ENCODE data around the gene EHBP1L1.

The EHBP1L1 gene

GRCh38 chr11:65548395-65548794 lies 27.5 kb upstream of the EHBP1L1 start:
- no peak overlapping the region for H3K23ac ChIP-seq (ENCODE audit: low read length in 2 of 2)
- H3K4ac ChIP-seq (ENCODE audit: low read depth in 1 of 2, low read length in 2 of 2), result no peak overlapping the region
- H2BK5ac ChIP-seq (ENCODE audit: low read depth, low read length, poor library complexity, severe bottlenecking), result no peak overlapping the region
- peaks cover 4% of the 10 kb centered on the region for H3K79me1 ChIP-seq (replicated peaks; ENCODE audit: low read length, poor library complexity, severe bottlenecking)
- no peaks in the 10 kb centered on the region for H3K9me3 ChIP-seq (ENCODE audit: control insufficient read depth, low read length)
- no peak overlapping the region for H2BK12ac ChIP-seq (ENCODE audit: low read length in 2 of 2)
- no peak overlapping the region for H3K27ac ChIP-seq (ENCODE audit: low read length, poor library complexity, severe bottlenecking)
- no peak overlapping the region for H3K4me2 ChIP-seq (ENCODE audit: low read length, poor library complexity, severe bottlenecking)
- no peak overlapping the region for H2BK120ac ChIP-seq (ENCODE audit: low read depth, low read length)
- H3K36me3 ChIP-seq (ENCODE audit: control insufficient read depth in 1 of 2, insufficient read depth in 2 of 2, low read depth in 1 of 2, low read length in 2 of 2), result peaks cover 70 to 74% of the 10 kb centered on the region in 2 experiments
- no peak overlapping the region for H3K4me3 ChIP-seq (ENCODE audit: insufficient read depth in 1 of 2, low read depth in 1 of 2, low read length in 2 of 2)
- no peaks in the 10 kb centered on the region for H3K27me3 ChIP-seq (ENCODE audit: control insufficient read depth in 1 of 2, insufficient read depth in 1 of 2, low read length in 2 of 2)
- no peak overlapping the region for H4K91ac ChIP-seq (ENCODE audit: low read length)
- no peak overlapping the region for H3K14ac ChIP-seq (ENCODE audit: low read length in 2 of 2)
- no peak overlapping the region for H4K8ac ChIP-seq (ENCODE audit: low read length)
- H2AK5ac ChIP-seq (ENCODE audit: low read length, severe bottlenecking), result no peak overlapping the region
- H2AFZ ChIP-seq (ENCODE audit: low read depth, low read length), result no peak overlapping the region
- H3K4me1 ChIP-seq (ENCODE audit: control insufficient read depth, insufficient read depth, low read depth, low read length), result peaks cover 16% of the 10 kb centered on the region
- no peak for DNase-seq
- 87% methylated on average over 3 of the region's 3 CpGs for WGBS
- no peak overlapping the region for H2BK15ac ChIP-seq (ENCODE audit: low read depth, poor library complexity, severe bottlenecking)
- H3K18ac ChIP-seq (ENCODE audit: low read depth in 1 of 2, low read length in 2 of 2), result no peak overlapping the region
- no peak overlapping the region for H3K9ac ChIP-seq (ENCODE audit: low read length)

DNA sequence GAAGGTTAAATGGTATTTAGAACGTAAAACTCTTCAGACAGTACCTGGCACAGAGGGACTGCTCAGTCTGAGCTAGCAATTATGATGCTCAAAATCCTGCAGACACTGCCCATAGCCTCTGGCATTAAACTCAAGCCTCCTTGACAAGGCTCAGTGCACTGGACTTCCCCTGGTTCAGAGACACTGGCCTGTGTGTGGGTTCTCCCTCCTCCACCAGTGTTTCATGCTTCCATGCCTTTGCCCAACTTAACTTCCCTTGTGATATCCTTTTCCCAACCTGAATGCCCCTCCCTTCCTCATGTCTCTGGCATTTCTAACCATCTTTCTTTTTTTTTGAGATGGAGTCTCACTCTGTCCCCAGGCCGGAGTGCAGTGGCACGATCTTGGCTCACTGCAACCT lies 26.8 kb upstream of the EHBP1L1 start:
- Histone ChIP-seq H3K36me3 (ENCODE audit: control insufficient read depth in 1 of 2, insufficient read depth in 2 of 2, low read depth in 1 of 2, low read length in 2 of 2) (peaks cover 68 to 69% of the 10 kb centered on the region in 2 experiments), H3K79me1 (replicated peaks; ENCODE audit: low read length, poor library complexity, severe bottlenecking) (peaks cover 7% of the 10 kb centered on the region), H3K4me3 (ENCODE audit: insufficient read depth in 1 of 2, low read depth in 1 of 2, low read length in 2 of 2) (no peak overlapping the region), H3K14ac (ENCODE audit: low read length in 2 of 2) (no peak overlapping the region), H3K9ac (ENCODE audit: low read length) (no peak overlapping the region), H2BK12ac (ENCODE audit: low read length in 2 of 2) (no peak overlapping the region), H3K4me2 (ENCODE audit: low read length, poor library complexity, severe bottlenecking) (no peak overlapping the region), H4K91ac (ENCODE audit: low read length) (no peak overlapping the region), H3K18ac (ENCODE audit: low read depth in 1 of 2, low read length in 2 of 2) (no peak overlapping the region), H2BK15ac (ENCODE audit: low read depth, poor library complexity, severe bottlenecking) (no peak overlapping the region), H3K4ac (ENCODE audit: low read depth in 1 of 2, low read length in 2 of 2) (no peak overlapping the region), H2AFZ (ENCODE audit: low read depth, low read length) (no peak overlapping the region), H4K8ac (ENCODE audit: low read length) (no peak overlapping the region), H2BK5ac (ENCODE audit: low read depth, low read length, poor library complexity, severe bottlenecking) (no peak overlapping the region), H2AK5ac (ENCODE audit: low read length, severe bottlenecking) (no peak overlapping the region), H3K27ac (ENCODE audit: low read length, poor library complexity, severe bottlenecking) (no peak overlapping the region), H3K4me1 (ENCODE audit: control insufficient read depth, insufficient read depth, low read depth, low read length) (peaks cover 21% of the 10 kb centered on the region), H3K27me3 (ENCODE audit: control insufficient read depth in 1 of 2, insufficient read depth in 1 of 2, low read length in 2 of 2) (no peaks in the 10 kb centered on the region), H2BK120ac (ENCODE audit: low read depth, low read length) (no peak overlapping the region), H3K23ac (ENCODE audit: low read length in 2 of 2) (no peak overlapping the region), H3K9me3 (ENCODE audit: control insufficient read depth, low read length) (no peaks in the 10 kb centered on the region)
- WGBS, result 100% methylated on average over 3 of the region's 3 CpGs
- DNase-seq, result no peak

GRCh38 chr11:65551572-65552387 lies 24.1 kb upstream of the EHBP1L1 start:
- no peaks in the 10 kb centered on the region for H3K9me3 ChIP-seq (ENCODE audit: control insufficient read depth, low read length)
- H3K27ac ChIP-seq (ENCODE audit: low read length, poor library complexity, severe bottlenecking), result no peak overlapping the region
- H3K18ac ChIP-seq (ENCODE audit: low read depth in 1 of 2, low read length in 2 of 2), result no peak overlapping the region
- H3K23ac ChIP-seq (ENCODE audit: low read length in 2 of 2), result no peak overlapping the region
- peaks cover 36% of the 10 kb centered on the region for H3K4me1 ChIP-seq (ENCODE audit: control insufficient read depth, insufficient read depth, low read depth, low read length)
- no peak overlapping the region for H2BK120ac ChIP-seq (ENCODE audit: low read depth, low read length)
- no peak overlapping the region for H3K14ac ChIP-seq (ENCODE audit: low read length in 2 of 2)
- no peak overlapping the region for H3K9ac ChIP-seq (ENCODE audit: low read length)
- DNase-seq, result no peak
- H2AFZ ChIP-seq (ENCODE audit: low read depth, low read length), result no peak overlapping the region
- WGBS, result 67% methylated on average over 17 of the region's 17 CpGs
- no peak overlapping the region for H2BK12ac ChIP-seq (ENCODE audit: low read length in 2 of 2)
- H3K4me3 ChIP-seq (ENCODE audit: insufficient read depth in 1 of 2, low read depth in 1 of 2, low read length in 2 of 2), result no peak overlapping the region
- no peak overlapping the region for H4K8ac ChIP-seq (ENCODE audit: low read length)
- H4K91ac ChIP-seq (ENCODE audit: low read length), result no peak overlapping the region
- no peak overlapping the region for H2AK5ac ChIP-seq (ENCODE audit: low read length, severe bottlenecking)
- H3K27me3 ChIP-seq (ENCODE audit: control insufficient read depth in 1 of 2, insufficient read depth in 1 of 2, low read length in 2 of 2), result no peaks in the 10 kb centered on the region
- H3K4me2 ChIP-seq (ENCODE audit: low read length, poor library complexity, severe bottlenecking), result no peak overlapping the region
- H3K36me3 ChIP-seq (ENCODE audit: control insufficient read depth in 1 of 2, insufficient read depth in 2 of 2, low read depth in 1 of 2, low read length in 2 of 2), result peaks cover 48 to 52% of the 10 kb centered on the region in 2 experiments
- no peak overlapping the region for H2BK5ac ChIP-seq (ENCODE audit: low read depth, low read length, poor library complexity, severe bottlenecking)
- no peak overlapping the region for H2BK15ac ChIP-seq (ENCODE audit: low read depth, poor library complexity, severe bottlenecking)
- H3K79me1 ChIP-seq (replicated peaks; ENCODE audit: low read length, poor library complexity, severe bottlenecking), result peaks cover 15% of the 10 kb centered on the region
- H3K4ac ChIP-seq (ENCODE audit: low read depth in 1 of 2, low read length in 2 of 2), result no peak overlapping the region

- no peak for DNase-seq
- Histone ChIP-seq H3K79me1 (replicated peaks; ENCODE audit: low read length, poor library complexity, severe bottlenecking) (peaks cover 15% of the 10 kb centered on the region), H2AFZ (ENCODE audit: low read depth, low read length) (no peak overlapping the region), H3K18ac (ENCODE audit: low read depth in 1 of 2, low read length in 2 of 2) (no peak overlapping the region), H4K8ac (ENCODE audit: low read length) (no peak overlapping the region), H3K23ac (ENCODE audit: low read length in 2 of 2) (no peak overlapping the region), H3K4me3 (ENCODE audit: insufficient read depth in 1 of 2, low read depth in 1 of 2, low read length in 2 of 2) (no peak overlapping the region), H2BK15ac (ENCODE audit: low read depth, poor library complexity, severe bottlenecking) (no peak overlapping the region), H3K9me3 (ENCODE audit: control insufficient read depth, low read length) (no peaks in the 10 kb centered on the region), H2BK120ac (ENCODE audit: low read depth, low read length) (no peak overlapping the region), H3K14ac (ENCODE audit: low read length in 2 of 2) (no peak overlapping the region), H3K27me3 (ENCODE audit: control insufficient read depth in 1 of 2, insufficient read depth in 1 of 2, low read length in 2 of 2) (no peaks in the 10 kb centered on the region), H4K91ac (ENCODE audit: low read length) (no peak overlapping the region), H3K36me3 (ENCODE audit: control insufficient read depth in 1 of 2, insufficient read depth in 2 of 2, low read depth in 1 of 2, low read length in 2 of 2) (peaks cover 46 to 48% of the 10 kb centered on the region in 2 experiments), H3K9ac (ENCODE audit: low read length) (no peak overlapping the region), H2BK5ac (ENCODE audit: low read depth, low read length, poor library complexity, severe bottlenecking) (no peak overlapping the region), H3K27ac (ENCODE audit: low read length, poor library complexity, severe bottlenecking) (no peak overlapping the region), H2BK12ac (ENCODE audit: low read length in 2 of 2) (no peak overlapping the region), H3K4me2 (ENCODE audit: low read length, poor library complexity, severe bottlenecking) (no peak overlapping the region), H3K4ac (ENCODE audit: low read depth in 1 of 2, low read length in 2 of 2) (no peak overlapping the region), H3K4me1 (ENCODE audit: control insufficient read depth, insufficient read depth, low read depth, low read length) (peaks cover 38% of the 10 kb centered on the region), H2AK5ac (ENCODE audit: low read length, severe bottlenecking) (no peak overlapping the region)
- 91% methylated on average over 9 of the region's 9 CpGs for WGBS
These were observed 23.4 kb upstream of the EHBP1L1 start for GRCh38 chr11:65552388-65552951.

Data from mesenchymal stem cell (in vitro differentiated cells and primary cell).